Sigmoid colon (tissue), 4 donors: Measurements from ENCODE around the gene CYBC1.

ENCODE experiments used
- CTCF ChIP-seq, 4 experiments: fragments of 450-650 bp in 3 of 4; fragments of 200-600 bp in 1 of 4; IDR thresholded peaks; one replicate each; pipeline ENCODE4 v1.5.1; 2016 to 2019; ENCODE audit warnings: antibody characterized with exemption in 4 of 4, mild to moderate bottlenecking in 3 of 4, moderate library complexity in 2 of 4
- EP300 ChIP-seq, 4 donors: sonication (generic); formaldehyde crosslinking; IDR thresholded peaks; one replicate each; pipeline ENCODE4 v1.6.1; 2017; ENCODE audit warnings: antibody characterized with exemption in 4 of 4
- POLR2A ChIP-seq, 2 donors: fragments of 450-650 bp; IDR thresholded peaks; one replicate each; pipeline ENCODE4 v1.6.1; 2016; ENCODE audit warnings: antibody characterized with exemption in 2 of 2, mild to moderate bottlenecking in 2 of 2, moderate library complexity in 2 of 2
- POLR2AphosphoS5 ChIP-seq, 4 donors: sonication (generic); formaldehyde crosslinking; IDR thresholded peaks; one replicate each; pipeline ENCODE4 v1.6.1; 2017; ENCODE audit warnings: antibody characterized with exemption in 4 of 4

GRCh38 chr17:82408938-82409318 lies 41.6 kb downstream of the CYBC1 start:
- TF ChIP-seq CTCF (IDR thresholded peaks at IDR 0.05) (no peak), EP300 (IDR thresholded peaks at IDR 0.05) (no peak), POLR2A (IDR thresholded peaks at IDR 0.05) (no peak), POLR2AphosphoS5 (IDR thresholded peaks at IDR 0.05) (no peak)
